ENCODE data around the gene RGS1. TPM values are rescaled to one million over a fixed set of nuclear protein-coding genes. Genes with fewer than 3 reads are reported as not detected.

RGS1 gene
- total RNA-seq, 1 experiment from 2014 or later, result not detected

- no peaks in the 10 kb centered on the region for H3K27me3 Mint-ChIP-seq (ENCODE audit: low read depth)
- Histone ChIP-seq H3K4ac (ENCODE audit: low read depth, low read length) (no peak overlapping the region), H3K56ac (ENCODE audit: insufficient read length, low read depth, low read length) (no peak overlapping the region), H4K20me1 (ENCODE audit: control insufficient read depth, insufficient read depth, insufficient read length) (no peaks in the 10 kb centered on the region), H2AFZ (ENCODE audit: low read length) (no peak overlapping the region), H3K23me2 (ENCODE audit: insufficient read length, low read depth, low read length, poor library complexity, severe bottlenecking) (no peaks in the 10 kb centered on the region), H4K91ac (ENCODE audit: insufficient read length, low read depth, low read length) (no peak overlapping the region), H3K4me2 (ENCODE audit: insufficient read depth, insufficient read length, low read length) (no peak overlapping the region), H3K27me3 (ENCODE audit: insufficient read depth, low read length) (no peaks in the 10 kb centered on the region), H2BK20ac (ENCODE audit: low read depth, low read length, poor library complexity, severe bottlenecking) (no peak overlapping the region), H2BK15ac (ENCODE audit: low read depth, low read length) (no peak overlapping the region), H4K5ac (ENCODE audit: insufficient read length, low read depth, low read length) (no peak overlapping the region), H2BK120ac (ENCODE audit: low read depth, low read length, poor library complexity, severe bottlenecking) (no peak overlapping the region), H3K14ac (ENCODE audit: insufficient read depth, low read length) (no peak overlapping the region), H3T11ph (ENCODE audit: low read length) (no peak overlapping the region), H3K79me2 (ENCODE audit: insufficient read depth, low read length) (no peaks in the 10 kb centered on the region), H3K79me1 (ENCODE audit: insufficient read depth, low read depth, low read length, poor library complexity, severe bottlenecking) (no peaks in the 10 kb centered on the region), H3K23ac (ENCODE audit: insufficient read length, low read depth, low read length) (no peak overlapping the region), H2BK12ac (ENCODE audit: insufficient read length, low read depth, low read length) (no peak overlapping the region), H4K8ac (replicated peaks; ENCODE audit: insufficient read length, low read depth, low read length) (no peak overlapping the region), H3K4me1 (ENCODE audit: insufficient read depth, low read length) (no peaks in the 10 kb centered on the region; the same call in 1 of the 2 replicates), H2AK5ac (ENCODE audit: insufficient read length, low read length) (no peak overlapping the region), H3K18ac (ENCODE audit: insufficient read length, low read depth, low read length) (no peak overlapping the region), H2BK5ac (ENCODE audit: insufficient read length, low read length) (no peak overlapping the region), H3K9ac (ENCODE audit: extremely low read depth, insufficient read length, low read length) (no peak overlapping the region), H3K9me3 (ENCODE audit: control insufficient read depth, low read depth, low read length) (no peaks in the 10 kb centered on the region), H3K27ac (ENCODE audit: insufficient read length, low read depth, low read length) (no peak overlapping the region)
- no peak overlapping the region for H3K27ac Mint-ChIP-seq
- no peaks in the 10 kb centered on the region for H3K9me3 Mint-ChIP-seq
- TF ChIP-seq CTCF (conservative IDR thresholded peaks at IDR 0.05), result no peak
- peaks cover 6 to 15% of the 10 kb centered on the region in 2 experiments for H3K4me1 Mint-ChIP-seq
- WGBS (ENCODE audit: extremely low coverage, insufficient read length, low lambda C conversion rate), result no CpG with 5 or more reads among the region's 4 CpGs
- H3K4me3 Mint-ChIP-seq, result no peak overlapping the region
- no peaks in the 10 kb centered on the region for H3K36me3 Mint-ChIP-seq (ENCODE audit: insufficient read depth in 1 of 3, low read depth in 3 of 3)
- no peak for DNase-seq
These were observed 20.7 kb upstream of the RGS1 start for GRCh38 chr1:192554904-192555303.
